Trophoblast cell (in vitro differentiated cells and primary cell): Measurements from ENCODE around the gene NPLOC4.

Source experiments
- DNase-seq, 2 donors: peaks; one replicate each; pipeline ENCODE4 v3.0.0-alpha.2; 2016
- H2AFZ ChIP-seq: 2 replicates; pipeline ENCODE4 v1.6.1; 2013; ENCODE audit warnings: low read length, moderate library complexity, mild to moderate bottlenecking; ENCODE audit not compliant: insufficient read depth, poor library complexity
- H2AK5ac ChIP-seq: 2 replicates; pipeline ENCODE4 v1.6.1; 2013; ENCODE audit warnings: mild to moderate bottlenecking, low read length
- H2BK120ac ChIP-seq: 2 replicates; pipeline ENCODE4 v1.6.1; 2013; ENCODE audit warnings: low read length, mild to moderate bottlenecking, moderate library complexity; ENCODE audit not compliant: insufficient read depth, poor library complexity
- H2BK12ac ChIP-seq: 2 replicates; pipeline ENCODE4 v1.6.1; 2013; ENCODE audit warnings: mild to moderate bottlenecking, low read length, moderate library complexity
- H2BK5ac ChIP-seq: 2 replicates; pipeline ENCODE4 v1.6.1; 2013; ENCODE audit warnings: low read length, low read depth, moderate library complexity, mild to moderate bottlenecking; ENCODE audit not compliant: poor library complexity
- H3K14ac ChIP-seq: 2 replicates; pipeline ENCODE4 v1.6.1; 2013; ENCODE audit warnings: mild to moderate bottlenecking, low read length
- H3K18ac ChIP-seq: 2 replicates; pipeline ENCODE4 v1.6.1; 2013; ENCODE audit warnings: mild to moderate bottlenecking, low read length
- H3K23ac ChIP-seq: 2 replicates; pipeline ENCODE4 v1.6.1; 2013; ENCODE audit warnings: low read length
- H3K27ac ChIP-seq: 2 replicates; pipeline ENCODE4 v1.5.1; 2013; ENCODE audit warnings: low read depth, mild to moderate bottlenecking, inconsistent platforms, low read length, moderate library complexity
- H3K27me3 ChIP-seq: 2 replicates; pipeline ENCODE4 v1.6.1; 2013; ENCODE audit warnings: inconsistent platforms, mild to moderate bottlenecking, low read length, moderate library complexity; ENCODE audit not compliant: insufficient read depth
- H3K36me3 ChIP-seq, 2 experiments: 1 replicate in 1 of 2; 2 replicates in 1 of 2; pipeline ENCODE4 v1.6.1; 2013; ENCODE audit warnings: low read length in 2 of 2, mild to moderate bottlenecking in 2 of 2, moderate library complexity in 1 of 2; ENCODE audit not compliant: insufficient read depth in 2 of 2, control insufficient read depth in 1 of 2
- H3K4ac ChIP-seq: 2 replicates; pipeline ENCODE4 v1.6.1; 2013; ENCODE audit warnings: low read depth, mild to moderate bottlenecking, low read length, moderate library complexity
- H3K4me1 ChIP-seq, 2 experiments: 1 replicate in 1 of 2; 2 replicates in 1 of 2; pipeline ENCODE4 v1.6.1; 2013; ENCODE audit warnings: low read length in 2 of 2, mild to moderate bottlenecking in 2 of 2, moderate library complexity in 1 of 2; ENCODE audit not compliant: insufficient read depth in 2 of 2, control insufficient read depth in 1 of 2
- H3K4me2 ChIP-seq: 2 replicates; pipeline ENCODE4 v1.6.1; 2013; ENCODE audit warnings: inconsistent platforms, mild to moderate bottlenecking, low read length, moderate library complexity
- H3K4me3 ChIP-seq: 2 replicates; pipeline ENCODE4 v1.5.1; 2013; ENCODE audit warnings: mild to moderate bottlenecking, low read depth, low read length, inconsistent platforms
- H3K79me1 ChIP-seq: one replicate; pipeline ENCODE4 v1.6.1; 2013; ENCODE audit warnings: low read length
- H3K79me2 ChIP-seq: 2 replicates; pipeline ENCODE4 v1.6.1; 2013; ENCODE audit warnings: low read length, mild to moderate bottlenecking; ENCODE audit not compliant: control insufficient read depth, insufficient read depth, poor library complexity
- H3K9ac ChIP-seq: 2 replicates; pipeline ENCODE4 v1.6.1; 2013; ENCODE audit warnings: mild to moderate bottlenecking, low read length
- H3K9me3 ChIP-seq: 2 replicates; pipeline ENCODE4 v1.6.1; 2013; ENCODE audit warnings: low read depth, mild to moderate bottlenecking, control low read depth, inconsistent platforms, low read length; ENCODE audit not compliant: insufficient read depth
- H4K12ac ChIP-seq: 2 replicates; pipeline ENCODE4 v1.6.1; 2013; ENCODE audit warnings: low read depth, mild to moderate bottlenecking, low read length, moderate library complexity
- H4K8ac ChIP-seq: 2 replicates; pipeline ENCODE4 v1.6.1; 2013; ENCODE audit warnings: low read depth, mild to moderate bottlenecking, low read length, moderate library complexity
- H4K91ac ChIP-seq: one replicate; pipeline ENCODE4 v1.6.1; 2013; ENCODE audit warnings: low read depth, mild to moderate bottlenecking, low read length, moderate library complexity
- WGBS: extraction: QIAGEN DNeasy Blood & Tissue Kit; methylation state at CpG from one replicate; pipeline ENCODE4 v1.1.7; 2013; ENCODE audit warnings: missing lambda C conversion rate; ENCODE audit not compliant: insufficient read length, insufficient coverage; ENCODE audit errors: extremely low coverage; 5-methylcytosine and 5-hydroxymethylcytosine counted together

The NPLOC4 gene

DNA sequence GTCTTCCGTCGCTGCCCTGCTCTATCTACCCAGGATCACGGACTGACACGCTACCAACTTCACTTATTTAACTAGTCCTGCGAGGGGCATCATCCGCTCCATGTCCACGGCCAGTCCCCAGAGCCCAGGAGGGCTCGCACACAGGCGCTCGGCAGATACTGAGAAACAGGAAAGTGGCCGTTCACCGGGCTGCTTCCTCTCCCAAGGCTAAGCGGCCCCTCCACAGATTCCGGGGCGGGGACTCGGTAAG is 29.1 kb upstream of the NPLOC4 start:
- no peaks in the 10 kb centered on the region for H3K27me3 ChIP-seq
- whole genome bisulfite sequencing = no CpG with 5 or more reads among the region's 16 CpGs
- peak overlapping the region; percentile 95 for H4K8ac ChIP-seq
- H4K91ac ChIP-seq = peak overlapping the region; percentile 85
- H2AFZ ChIP-seq = peak overlapping the region; percentile 82
- peaks cover 16 to 18% of the 10 kb centered on the region in 2 experiments for H3K4me1 ChIP-seq
- H3K18ac ChIP-seq = peak overlapping the region; percentile 83
- peak overlapping the region; percentile 82 for H2BK120ac ChIP-seq
- peak overlapping the region; percentile 86 for H2BK5ac ChIP-seq
- no peak overlapping the region for H2BK12ac ChIP-seq
- H3K14ac ChIP-seq = peak overlapping the region; percentile 90
- H3K36me3 ChIP-seq = peaks cover 18 to 27% of the 10 kb centered on the region in 2 experiments
- H3K79me2 ChIP-seq = peaks cover 13% of the 10 kb centered on the region
- H3K9ac ChIP-seq = peak overlapping the region; percentile 67
- peaks cover 11% of the 10 kb centered on the region for H3K79me1 ChIP-seq
- peak overlapping the region; percentile 64 for H2AK5ac ChIP-seq
- peak overlapping the region; percentile 67 for H3K4me2 ChIP-seq
- H3K9me3 ChIP-seq = no peaks in the 10 kb centered on the region
- H3K4me3 ChIP-seq = peak overlapping the region; percentile 81
- H3K23ac ChIP-seq = no peak overlapping the region
- peak overlapping the region; percentile 56 for H3K4ac ChIP-seq
- no peak for DNase-seq
- peak overlapping the region; percentile 58 for H3K27ac ChIP-seq
- H4K12ac ChIP-seq = peak overlapping the region; percentile 79

DNA sequence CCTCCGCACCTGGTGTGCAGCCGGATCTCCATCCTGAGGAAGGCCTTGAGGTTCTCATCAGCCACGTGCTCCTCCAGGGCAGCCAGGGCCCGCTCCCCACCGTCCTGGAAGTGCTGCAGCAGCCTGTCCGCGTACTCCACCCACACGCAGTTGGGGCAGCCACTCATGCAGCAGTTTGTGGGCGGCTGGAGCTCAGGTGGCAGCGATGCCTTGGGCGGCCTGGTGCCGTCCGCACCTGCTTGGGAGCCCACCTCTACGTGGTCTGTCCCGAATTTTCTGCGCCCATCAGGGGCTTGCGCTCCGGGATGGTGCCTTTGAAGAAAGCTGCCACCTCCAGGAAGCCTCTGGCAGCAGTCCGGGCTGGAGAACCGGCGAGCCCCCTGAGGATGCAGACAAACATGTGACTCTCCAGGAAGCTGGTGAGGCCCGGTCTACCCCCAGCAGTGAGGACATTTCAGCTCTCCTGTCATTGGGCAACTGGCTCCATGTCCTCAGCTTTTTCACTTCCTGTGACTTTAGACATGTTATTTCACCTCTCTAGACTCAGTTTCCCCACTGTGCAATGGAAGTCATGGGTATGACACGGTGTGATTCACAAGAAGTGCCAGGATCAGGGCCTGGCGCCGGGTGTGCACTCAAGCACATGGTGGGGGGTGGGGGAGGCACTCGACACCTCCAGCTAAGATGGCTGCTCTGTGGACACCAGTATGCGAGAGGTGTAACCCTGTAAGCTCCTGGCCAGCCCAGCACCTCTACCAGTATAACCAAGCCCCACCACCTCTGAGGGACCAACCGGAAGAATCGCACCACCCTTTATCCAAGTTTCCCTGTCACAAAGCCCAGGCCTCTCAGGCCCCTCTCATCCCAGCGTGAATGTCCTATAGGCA is 28.5 kb upstream of the NPLOC4 start:
- Histone ChIP-seq H3K9me3 (no peaks in the 10 kb centered on the region), H3K18ac (peak overlapping the region; percentile 83), H3K36me3 (peaks cover 14 to 23% of the 10 kb centered on the region in 2 experiments), H3K4me2 (peak overlapping the region; percentile 67), H4K91ac (peak overlapping the region; percentile 85), H4K8ac (peak overlapping the region; percentile 95), H2BK12ac (no peak overlapping the region), H3K27me3 (no peaks in the 10 kb centered on the region), H3K27ac (no peak overlapping the region), H4K12ac (peak overlapping the region; percentile 79), H3K4me1 (peaks cover 16 to 18% of the 10 kb centered on the region in 2 experiments), H3K9ac (peak overlapping the region; percentile 67), H2AFZ (peak overlapping the region; percentile 82), H3K4me3 (peak overlapping the region; percentile 81), H2BK120ac (peak overlapping the region; percentile 82), H3K79me1 (peaks cover 11% of the 10 kb centered on the region), H2BK5ac (peak overlapping the region; percentile 86), H3K23ac (no peak overlapping the region), H3K14ac (peak overlapping the region; percentile 90), H3K79me2 (peaks cover 13% of the 10 kb centered on the region), H3K4ac (peak overlapping the region; percentile 56), H2AK5ac (peak overlapping the region; percentile 64)
- no CpG with 5 or more reads among the region's 30 CpGs for WGBS
- DNase-seq = no peak

- no peak overlapping the region for H3K23ac ChIP-seq
- peaks cover 3 to 11% of the 10 kb centered on the region in 2 experiments for H3K36me3 ChIP-seq
- H4K12ac ChIP-seq = no peak overlapping the region
- H3K4me2 ChIP-seq = no peak overlapping the region
- no peak overlapping the region for H2AK5ac ChIP-seq
- no peak overlapping the region for H4K8ac ChIP-seq
- peaks cover 16 to 18% of the 10 kb centered on the region in 2 experiments for H3K4me1 ChIP-seq
- H4K91ac ChIP-seq = no peak overlapping the region
- H3K9ac ChIP-seq = no peak overlapping the region
- H3K18ac ChIP-seq = no peak overlapping the region
- no peak overlapping the region for H2BK120ac ChIP-seq
- peak; percentile 78 for DNase-seq
- no peak overlapping the region for H3K14ac ChIP-seq
- H3K79me2 ChIP-seq = peaks cover 13% of the 10 kb centered on the region
- H3K9me3 ChIP-seq = no peaks in the 10 kb centered on the region
- H2BK5ac ChIP-seq = no peak overlapping the region
- H3K27ac ChIP-seq = no peak overlapping the region
- H3K27me3 ChIP-seq = no peaks in the 10 kb centered on the region
- peaks cover 11% of the 10 kb centered on the region for H3K79me1 ChIP-seq
- no peak overlapping the region for H3K4me3 ChIP-seq
- no CpG with 5 or more reads among the region's 7 CpGs for WGBS
- no peak overlapping the region for H3K4ac ChIP-seq
- no peak overlapping the region for H2BK12ac ChIP-seq
- H2AFZ ChIP-seq = no peak overlapping the region
Observed at GRCh38 chr17:81664051-81664470, 27.1 kb upstream of the NPLOC4 start.

- Histone ChIP-seq H3K27me3 (no peaks in the 10 kb centered on the region), H4K12ac (no peak overlapping the region), H2AK5ac (no peak overlapping the region), H3K4me3 (no peak overlapping the region), H3K4ac (no peak overlapping the region), H3K27ac (no peak overlapping the region), H2BK120ac (no peak overlapping the region), H3K79me2 (peaks cover 12% of the 10 kb centered on the region), H2BK12ac (no peak overlapping the region), H4K91ac (no peak overlapping the region), H3K4me2 (no peak overlapping the region), H3K18ac (no peak overlapping the region), H3K79me1 (peaks cover 10% of the 10 kb centered on the region), H3K9me3 (no peaks in the 10 kb centered on the region), H4K8ac (no peak overlapping the region), H2AFZ (no peak overlapping the region), H3K14ac (no peak overlapping the region), H3K23ac (no peak overlapping the region), H3K4me1 (peaks cover 12 to 13% of the 10 kb centered on the region in 2 experiments), H2BK5ac (no peak overlapping the region), H3K36me3 (peaks cover 0 to 5% of the 10 kb centered on the region in 2 experiments), H3K9ac (no peak overlapping the region)
- DNase-seq = no peak
- WGBS = no CpG with 5 or more reads among the region's 4 CpGs
Observed at GRCh38 chr17:81662002-81662401, 25.1 kb upstream of the NPLOC4 start.
